GM13976 (cell line): ENCODE measurements around the gene GPR75.
"Not testable (repeated sequence)": the region's sequence is repeated elsewhere in the genome, so short reads cannot be mapped to it uniquely, and the experiment has no call there.

Source experiments
- DNase-seq: peaks from one replicate; pipeline ENCODE4 v3.0.0; 2012; ENCODE audit warnings: low spot score
- CTCF ChIP-seq: IDR thresholded peaks from 2 replicates; pipeline ENCODE4 v1.5.1; 2012; ENCODE audit warnings: borderline replicate concordance, mild to moderate bottlenecking; ENCODE audit not compliant: insufficient read depth; ENCODE audit errors: extremely low read depth, missing control alignments, control extremely low read depth
- in situ Hi-C: fragments of 300-500 bp; cut with MboI; formaldehyde crosslinking; loops from one replicate; pipeline ENCODE4 v1.12.0; 2022; ENCODE audit warnings: low sequenced_read_pairs, mixed read lengths, inconsistent platforms; ENCODE audit not compliant: unreplicated experiment

The GPR75 gene

GRCh38 chr2:53843595-53843994 lies 16.2 kb downstream of the GPR75 start:
- in situ Hi-C loops, result no loop called here
- TF ChIP-seq CTCF, result no peak
- DNase-seq, result no peak

- in situ Hi-C loops, result no loop called here
Measured at GRCh38 chr2:53842891-53843290, 16.9 kb downstream of the GPR75 start.

GRCh38 chr2:53841651-53842050 lies 18.1 kb downstream of the GPR75 start:
- in situ Hi-C loops, DNase-seq: not testable (repeated sequence)

More at GRCh38 chr2:53842891-53843290, 16.9 kb downstream of the GPR75 start:
- no peak for DNase-seq
- no peak for TF ChIP-seq CTCF

- no peak for DNase-seq
- TF ChIP-seq CTCF, result no peak
- in situ Hi-C loops, result no loop called here
Measured at GRCh38 chr2:53840580-53840979, 19.2 kb downstream of the GPR75 start.

- DNase-seq, in situ Hi-C loops: not testable (repeated sequence)
Measured at GRCh38 chr2:53829980-53830290, 29.8 kb downstream of the GPR75 start.

GRCh38 chr2:53829273-53829979 lies 30.3 kb downstream of the GPR75 start:
- in situ Hi-C loops, result no loop called here
- no peak for TF ChIP-seq CTCF
- no peak for DNase-seq

- no peak for DNase-seq
- in situ Hi-C loops, result no loop called here
- TF ChIP-seq CTCF, result no peak
Measured at GRCh38 chr2:53828331-53828730, 31.4 kb downstream of the GPR75 start.
